Activated CD8-positive, alpha-beta memory T cell treated with anti-CD3 and anti-CD28 coated beads, Interleukin-2, amount 50 U/mL, for 24 hours (primary cell): ENCODE results near the gene AFF2.

ENCODE experiments used
- DNase-seq: peaks from one replicate; pipeline ENCODE4 v3.0.0-alpha.2; 2020; ENCODE audit errors: extremely low read depth

Gene AFF2

DNA sequence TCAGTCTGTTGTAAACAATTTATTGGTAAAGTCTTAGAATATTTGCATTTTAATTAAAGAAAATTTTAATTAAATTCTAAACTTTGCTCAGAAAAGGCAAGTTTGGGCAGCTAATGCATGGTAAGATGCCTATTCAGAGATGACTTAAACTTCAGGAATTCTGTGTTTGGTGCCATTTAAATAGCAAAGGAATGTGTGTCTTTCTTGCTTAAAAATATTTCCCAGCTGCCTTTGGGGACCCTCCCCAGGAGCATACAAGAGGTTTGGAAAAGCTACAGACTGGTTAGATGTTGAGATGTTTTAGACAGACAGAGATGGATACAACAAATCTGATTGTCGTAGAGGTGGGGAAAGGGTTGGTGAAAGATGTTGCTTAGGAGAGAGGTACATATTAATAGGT lies 36.5 kb downstream of the AFF2 start:
- DNase-seq = no peak

DNA sequence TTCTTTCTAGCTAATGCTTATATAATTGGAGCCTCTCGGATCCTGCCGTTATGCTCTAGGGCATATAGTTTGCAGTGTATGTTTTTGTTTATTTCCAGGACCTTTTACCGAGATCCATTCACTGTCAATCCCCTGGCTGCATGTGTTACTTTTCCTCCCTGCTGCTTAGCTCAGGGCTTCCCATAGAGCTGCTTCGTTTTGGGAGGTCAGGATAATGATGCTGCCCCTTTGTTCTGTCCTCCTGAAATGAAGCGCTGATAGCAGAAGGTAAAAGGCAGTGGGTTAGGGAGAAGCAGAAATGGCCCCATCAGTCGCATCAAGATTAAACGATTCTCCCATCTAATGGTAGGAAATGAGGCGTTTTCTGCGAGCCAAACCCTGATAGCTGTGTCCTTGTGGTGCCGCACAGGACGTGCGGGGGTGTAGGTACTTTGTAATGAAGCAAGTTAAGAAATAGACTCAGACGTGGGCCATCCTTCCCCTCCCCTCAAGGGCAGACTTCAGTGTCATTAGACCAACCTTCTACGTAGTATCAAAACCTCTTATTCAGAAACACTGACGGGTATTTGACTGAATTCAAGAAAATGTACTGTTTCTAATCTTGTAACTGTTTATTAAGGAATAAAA lies 37.3 kb downstream of the AFF2 start:
- no peak for DNase-seq

DNA sequence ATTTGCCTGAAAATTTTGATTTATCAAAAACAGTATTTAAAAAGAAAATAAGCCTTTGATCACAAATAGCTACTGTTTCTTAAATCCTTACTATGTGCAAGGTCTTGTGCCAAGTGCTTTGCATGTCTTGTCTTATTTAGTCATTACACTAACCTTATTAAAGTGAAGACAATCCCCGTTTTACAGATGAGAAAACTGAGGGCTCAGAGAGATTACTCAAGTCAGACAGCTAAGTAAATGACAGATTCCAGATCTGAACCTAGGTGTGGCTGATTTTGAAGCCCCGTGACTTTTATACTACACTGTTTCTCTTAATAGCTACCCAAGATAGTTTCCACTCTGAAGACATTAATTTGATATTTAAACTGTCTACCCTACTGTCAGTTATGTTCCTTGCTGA lies 38.2 kb downstream of the AFF2 start:
- no peak for DNase-seq

- DNase-seq = no peak
Observed at GRCh38 chrX:148540114-148540513, 39.7 kb downstream of the AFF2 start.

GRCh38 chrX:148540671-148541583 lies 40.5 kb downstream of the AFF2 start:
- no peak for DNase-seq

DNA sequence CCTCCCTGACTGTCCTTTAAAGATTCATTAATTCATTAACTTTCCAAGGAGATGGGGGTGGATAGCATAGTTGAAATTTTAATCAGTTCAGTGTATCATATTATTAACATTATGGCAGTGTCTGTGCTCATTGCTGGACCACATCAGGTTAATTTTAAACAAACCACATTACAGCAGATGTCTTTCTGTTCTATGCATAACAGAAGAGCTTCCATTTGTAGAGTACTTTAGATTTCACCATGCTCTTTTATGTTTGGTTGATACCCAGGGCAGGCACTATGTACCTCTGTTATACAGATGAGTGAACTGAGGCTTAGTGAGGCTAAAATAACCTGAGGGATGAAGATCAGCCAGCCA lies 41.1 kb downstream of the AFF2 start:
- no peak for DNase-seq

- DNase-seq = no peak
Observed at GRCh38 chrX:148542481-148543255, 42.3 kb downstream of the AFF2 start.

GRCh38 chrX:148552775-148553174 lies 52.4 kb downstream of the AFF2 start:
- DNase-seq = no peak

DNA sequence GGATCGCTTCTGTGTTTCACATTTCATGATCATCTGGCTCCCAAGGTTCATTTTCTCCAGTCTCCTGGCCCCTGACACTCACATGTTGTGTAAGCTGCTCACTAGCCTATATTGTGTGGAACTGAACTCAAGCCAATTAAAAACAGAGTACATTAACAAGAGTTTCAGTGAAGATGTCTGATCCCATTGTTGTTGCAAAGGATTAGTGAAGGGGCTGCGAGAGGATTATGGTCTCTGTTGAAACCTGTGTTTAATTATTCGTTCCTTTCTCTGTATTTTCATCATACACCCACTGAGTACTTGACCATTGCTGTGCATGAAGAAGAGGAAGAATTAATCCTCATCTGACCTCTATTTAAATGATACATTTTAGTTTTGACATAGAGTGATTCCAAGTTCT lies 54.7 kb downstream of the AFF2 start:
- DNase-seq = no peak

- no peak for DNase-seq
Observed at GRCh38 chrX:148555571-148556243, 55.3 kb downstream of the AFF2 start.

DNA sequence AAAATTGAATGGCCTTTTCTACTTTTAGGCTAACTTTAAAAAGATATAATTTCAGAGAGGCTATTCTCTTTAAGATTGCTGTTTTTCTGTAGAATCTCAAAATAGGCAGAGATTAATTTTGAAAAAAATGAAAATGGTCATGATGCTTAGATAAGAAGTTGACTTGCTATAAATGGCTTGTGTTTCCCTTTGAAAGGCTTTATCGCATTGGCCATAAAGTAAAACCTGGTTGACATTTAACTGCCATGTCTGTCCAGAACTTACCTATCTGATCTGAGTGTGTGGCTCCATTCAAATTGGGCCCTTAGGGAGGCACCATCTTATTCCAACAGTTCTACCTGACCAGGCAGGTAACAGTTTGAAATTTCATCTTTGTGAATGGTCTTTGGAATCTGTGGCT lies 56.1 kb downstream of the AFF2 start:
- no peak for DNase-seq

DNA sequence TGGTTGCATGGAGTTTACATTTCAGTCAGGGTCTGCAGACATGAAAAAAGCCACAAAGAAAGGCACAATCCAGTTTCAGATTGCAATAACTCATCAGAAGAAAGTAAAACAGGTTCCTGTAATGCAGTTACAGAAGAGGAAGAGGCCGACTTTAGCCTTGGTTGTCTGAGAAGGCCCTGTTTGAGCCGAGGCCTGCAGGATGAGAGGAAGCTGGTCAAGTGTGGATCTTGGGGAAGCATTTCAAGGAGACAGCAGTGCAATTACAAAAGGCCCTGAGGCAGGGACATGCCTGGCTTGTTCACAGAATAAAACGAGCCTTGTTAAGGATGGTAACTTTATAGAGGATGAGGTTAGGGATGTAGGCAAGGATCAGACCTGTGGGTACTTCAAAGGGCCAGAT lies 62.4 kb downstream of the AFF2 start:
- no peak for DNase-seq

DNA sequence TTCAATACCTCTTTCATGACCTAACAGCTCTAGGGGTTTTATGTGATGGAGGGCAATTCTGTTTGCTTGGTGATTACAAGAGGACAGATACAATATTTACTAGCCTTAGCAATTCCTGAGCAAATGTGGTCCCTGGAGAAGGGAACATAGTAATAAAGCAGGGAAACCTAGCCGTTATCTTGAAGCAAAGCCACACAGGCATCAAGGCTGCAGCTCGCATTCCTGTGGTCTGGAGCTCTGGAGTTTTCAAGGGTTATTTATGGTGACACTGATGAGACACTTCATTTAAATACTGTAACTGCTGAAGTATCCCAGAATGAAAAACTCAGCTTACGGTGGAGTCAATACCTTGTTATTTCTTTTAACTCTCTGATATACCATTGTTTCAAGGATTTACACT lies 66.8 kb downstream of the AFF2 start:
- DNase-seq = no peak

GRCh38 chrX:148567779-148568178 lies 67.4 kb downstream of the AFF2 start:
- no peak for DNase-seq

GRCh38 chrX:148568763-148569162 lies 68.3 kb downstream of the AFF2 start:
- DNase-seq = no peak

DNA sequence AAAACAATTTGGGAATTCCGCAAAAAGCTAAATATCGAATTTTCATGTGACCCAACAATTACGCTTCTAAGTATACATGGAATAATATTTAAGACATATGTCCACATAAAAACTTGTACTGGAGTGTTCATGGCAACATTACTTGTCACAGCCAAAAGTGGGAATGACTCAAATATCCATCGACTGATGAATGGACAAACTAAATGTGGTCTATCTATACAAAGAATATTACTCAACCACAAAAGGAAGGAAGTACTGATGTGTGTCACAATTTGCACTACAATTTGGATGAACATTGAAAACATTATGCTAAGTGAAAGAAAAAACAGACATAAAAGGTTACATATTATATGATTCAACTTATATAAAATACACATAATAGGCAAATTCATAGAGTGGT lies 71.9 kb downstream of the AFF2 start:
- no peak for DNase-seq

GRCh38 chrX:148573119-148573518 lies 72.7 kb downstream of the AFF2 start:
- DNase-seq = no peak

DNA sequence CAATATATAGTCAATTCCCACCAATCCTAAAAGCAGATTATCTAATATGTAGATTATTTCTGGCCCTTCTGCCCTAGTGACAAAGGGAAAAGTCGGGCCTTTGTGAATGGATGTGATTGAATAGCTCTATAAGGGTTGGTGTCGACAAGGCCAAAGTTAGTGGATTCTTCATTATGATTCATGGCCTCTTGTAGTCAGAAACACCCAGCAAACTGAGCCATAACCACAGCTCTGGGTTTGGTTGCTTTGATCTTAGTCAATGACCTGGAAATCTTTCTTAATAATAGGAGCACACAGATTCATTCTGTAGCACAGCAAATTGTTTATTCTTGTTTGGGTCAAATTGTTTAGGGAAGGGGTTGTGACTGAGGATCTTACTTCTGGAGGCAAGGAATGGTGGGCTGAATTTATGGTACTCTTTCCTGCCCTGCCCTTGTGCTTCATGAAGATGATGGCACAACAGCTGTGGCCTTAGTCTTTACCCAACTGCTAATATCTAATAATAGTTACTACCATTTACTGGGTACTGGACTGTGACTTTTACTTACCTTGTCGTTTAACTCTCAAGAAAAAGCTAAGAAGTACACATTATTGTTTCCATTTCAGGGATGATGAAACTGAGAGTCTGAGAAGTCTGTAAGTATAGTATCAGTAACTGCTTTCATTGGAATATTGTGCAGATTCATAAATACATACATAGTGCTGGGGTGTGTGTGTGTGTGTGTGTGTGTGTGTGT lies 74.0 kb downstream of the AFF2 start:
- DNase-seq = no peak

GRCh38 chrX:148576396-148576795 lies 76.0 kb downstream of the AFF2 start:
- no peak for DNase-seq

DNA sequence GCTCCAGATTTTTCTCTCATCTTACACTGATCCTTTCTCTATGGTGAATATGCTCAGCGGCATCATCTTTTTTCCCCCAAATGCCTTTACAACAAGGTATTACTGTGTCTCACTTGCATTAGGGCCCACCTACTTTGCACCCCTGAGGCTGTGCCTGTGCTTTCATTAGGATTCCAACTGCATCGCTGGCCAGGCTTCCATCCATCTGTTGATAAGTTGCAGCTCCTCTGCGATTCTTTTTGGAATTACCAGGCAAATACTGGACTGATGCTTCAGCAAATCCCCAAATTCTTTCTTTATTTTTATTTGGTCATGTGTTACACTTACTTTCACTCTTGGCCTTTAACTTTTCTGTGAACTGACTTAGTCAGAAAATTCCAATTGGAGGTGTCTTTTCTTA lies 77.3 kb downstream of the AFF2 start:
- DNase-seq = no peak

DNA sequence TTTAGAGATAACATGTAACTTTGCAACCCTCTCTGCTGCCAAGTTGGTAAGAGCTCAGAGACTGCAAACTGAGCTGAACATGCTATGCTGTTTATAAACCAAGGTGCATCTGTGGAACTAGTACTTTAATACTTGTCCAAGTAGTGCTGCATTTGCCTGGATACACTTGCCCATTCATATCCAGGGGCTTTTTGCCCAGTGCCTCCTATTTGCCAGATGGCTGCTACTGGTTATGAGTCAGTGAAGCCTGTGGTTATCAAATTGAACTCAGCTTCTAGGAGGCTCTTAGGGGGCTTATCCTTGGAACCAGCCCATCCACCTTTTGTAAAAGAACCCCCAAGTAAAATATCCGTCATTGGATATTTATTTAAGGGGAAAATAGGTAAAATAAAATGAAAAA lies 79.6 kb downstream of the AFF2 start:
- DNase-seq = no peak

- DNase-seq = no peak
Observed at GRCh38 chrX:148582353-148582752, 81.9 kb downstream of the AFF2 start.
